ENCODE data around the gene MED29.
A peak's percentile ranks its signal among the peaks of the same experiment; 100 is the strongest.

GRCh38 chr19:39430675-39431593 is 39.8 kb downstream of the MED29 start:
- TF ChIP-seq CTCF (conservative IDR thresholded peaks at IDR 0.05; ENCODE audit: low read depth in 2 of 2): no peak
- no peak for TF ChIP-seq ZNF462 (CRISPR knock-in tag; IDR thresholded peaks at IDR 0.05)
- peak; percentile 55; the same call in 1 of the 2 replicates for TF ChIP-seq POLR2AphosphoS5 (IDR thresholded peaks at IDR 0.05; ENCODE audit: low read depth)
- TF ChIP-seq NANOG (IDR thresholded peaks at IDR 0.05; ENCODE audit: borderline replicate concordance): no peak
- no peak for TF ChIP-seq EZH2phosphoT487 (IDR thresholded peaks at IDR 0.05; ENCODE audit: unreplicated experiment)
- TF ChIP-seq REST (IDR thresholded peaks at IDR 0.05; ENCODE audit: unreplicated experiment): no peak
- TF ChIP-seq EZH2 (IDR thresholded peaks at IDR 0.05; ENCODE audit: low read depth, unreplicated experiment): no peak
